Progenitor cell of endocrine pancreas (in vitro differentiated cells): ENCODE data around the gene CEP112. TPM values are rescaled to one million over a fixed set of nuclear protein-coding genes. Genes with fewer than 3 reads are reported as not detected.

ENCODE experiments used
- DNase-seq: peaks from one replicate; pipeline ENCODE4 v3.0.0; 2021; ENCODE audit warnings: low spot score; ENCODE audit not compliant: unreplicated experiment
- H3K27ac Mint-ChIP-seq: 2 replicates; pipeline ENCODE4 v1.8.0; 2021; ENCODE audit warnings: mild to moderate bottlenecking, moderate library complexity, mixed read lengths
- H3K27me3 Mint-ChIP-seq: 2 replicates; pipeline ENCODE4 v1.8.0; 2021; ENCODE audit warnings: mixed read lengths
- H3K36me3 Mint-ChIP-seq: 2 replicates; pipeline ENCODE4 v1.8.0; 2022; ENCODE audit warnings: mixed read lengths; ENCODE audit not compliant: insufficient read depth
- H3K4me1 Mint-ChIP-seq: 2 replicates; pipeline ENCODE4 v1.8.0; 2021; ENCODE audit warnings: low read depth, mixed read lengths
- H3K4me3 Mint-ChIP-seq: 2 replicates; pipeline ENCODE4 v1.8.0; 2021; ENCODE audit warnings: low read depth, mild to moderate bottlenecking, moderate library complexity, mixed read lengths
- H3K9me3 Mint-ChIP-seq: 2 replicates; pipeline ENCODE4 v1.8.0; 2021; ENCODE audit warnings: low read depth, mixed read lengths
- total RNA-seq: library from RNA; stranded (reverse); gene quantifications from 2 replicates; pipeline ENCODE4 v1.2.1, GENCODE V29; 2021
- TF ChIP-seq, protein P1 (sequence below): fragments of 200-600 bp; sonication (generic); IDR thresholded peaks from one replicate; pipeline ENCODE4 v1.5.0; 2021; ENCODE audit warnings: antibody characterized with exemption, mild to moderate bottlenecking; ENCODE audit not compliant: unreplicated experiment

The CEP112 gene
- total RNA-seq, 1 donor from 2014 or later, result 24.3 TPM

DNA sequence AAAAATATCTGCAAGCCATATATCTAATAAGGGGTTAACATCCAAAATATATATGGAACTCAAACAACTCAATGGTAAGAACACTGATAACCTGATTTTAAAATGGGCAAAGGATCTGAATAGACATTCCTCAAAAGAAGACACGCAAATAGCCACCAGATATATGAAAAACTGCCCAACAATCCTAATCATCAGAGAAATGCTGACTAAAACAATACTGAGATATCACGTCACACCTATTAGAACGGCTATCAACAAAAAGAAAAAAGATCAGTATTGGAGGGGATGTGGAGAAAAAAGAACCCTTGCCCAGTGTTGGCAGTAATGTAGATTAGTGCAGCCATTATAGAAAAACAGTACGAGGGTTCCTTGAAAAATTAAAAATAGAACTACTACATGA is 97.2 kb downstream of the CEP112 start:
- peaks cover 26% of the 10 kb centered on the region for H3K36me3 Mint-ChIP-seq
- no peak overlapping the region for H3K27ac Mint-ChIP-seq
- no peak overlapping the region for H3K4me3 Mint-ChIP-seq
- peaks cover 14% of the 10 kb centered on the region for H3K9me3 Mint-ChIP-seq
- H3K4me1 Mint-ChIP-seq, result peaks cover 2% of the 10 kb centered on the region
- TF ChIP-seq, protein P1, sequence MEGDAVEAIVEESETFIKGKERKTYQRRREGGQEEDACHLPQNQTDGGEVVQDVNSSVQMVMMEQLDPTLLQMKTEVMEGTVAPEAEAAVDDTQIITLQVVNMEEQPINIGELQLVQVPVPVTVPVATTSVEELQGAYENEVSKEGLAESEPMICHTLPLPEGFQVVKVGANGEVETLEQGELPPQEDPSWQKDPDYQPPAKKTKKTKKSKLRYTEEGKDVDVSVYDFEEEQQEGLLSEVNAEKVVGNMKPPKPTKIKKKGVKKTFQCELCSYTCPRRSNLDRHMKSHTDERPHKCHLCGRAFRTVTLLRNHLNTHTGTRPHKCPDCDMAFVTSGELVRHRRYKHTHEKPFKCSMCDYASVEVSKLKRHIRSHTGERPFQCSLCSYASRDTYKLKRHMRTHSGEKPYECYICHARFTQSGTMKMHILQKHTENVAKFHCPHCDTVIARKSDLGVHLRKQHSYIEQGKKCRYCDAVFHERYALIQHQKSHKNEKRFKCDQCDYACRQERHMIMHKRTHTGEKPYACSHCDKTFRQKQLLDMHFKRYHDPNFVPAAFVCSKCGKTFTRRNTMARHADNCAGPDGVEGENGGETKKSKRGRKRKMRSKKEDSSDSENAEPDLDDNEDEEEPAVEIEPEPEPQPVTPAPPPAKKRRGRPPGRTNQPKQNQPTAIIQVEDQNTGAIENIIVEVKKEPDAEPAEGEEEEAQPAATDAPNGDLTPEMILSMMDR, result no peak
- no peaks in the 10 kb centered on the region for H3K27me3 Mint-ChIP-seq
- no peak for DNase-seq

DNA sequence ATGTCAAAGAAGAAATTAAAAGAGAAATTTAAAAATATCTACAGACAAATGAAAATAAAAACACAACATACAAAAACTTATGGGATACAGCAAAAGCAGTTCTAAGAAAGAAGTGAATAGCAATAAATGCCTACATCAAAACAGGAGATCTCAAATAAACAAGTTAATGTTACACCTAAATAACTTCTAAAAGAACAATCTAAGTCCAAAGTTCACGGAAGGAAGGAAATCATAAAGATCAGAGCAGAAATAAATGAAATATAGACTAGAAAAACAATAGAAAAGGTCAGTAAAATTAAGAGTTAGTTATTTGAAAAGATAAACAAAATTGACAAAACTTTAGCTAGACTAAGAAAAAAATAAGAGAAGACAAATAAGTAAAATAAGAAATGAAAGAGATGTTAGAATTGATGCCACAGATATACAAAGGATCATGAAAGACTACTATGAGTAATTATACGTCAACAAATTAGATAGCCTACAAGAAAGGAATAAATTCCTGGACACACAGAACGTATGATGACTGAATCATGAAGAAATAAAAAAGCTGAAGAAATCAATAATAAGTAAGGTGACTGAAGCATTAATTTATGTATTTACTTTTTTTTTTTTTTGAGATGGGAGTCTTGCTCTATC is 100.4 kb downstream of the CEP112 start:
- no peak for DNase-seq
- Mint-ChIP-seq H3K9me3 (peaks cover 22% of the 10 kb centered on the region), H3K27me3 (no peaks in the 10 kb centered on the region), H3K4me3 (no peak overlapping the region), H3K27ac (no peak overlapping the region), H3K4me1 (peaks cover 2% of the 10 kb centered on the region), H3K36me3 (peaks cover 27% of the 10 kb centered on the region)
- TF ChIP-seq, protein P1, result no peak

DNA sequence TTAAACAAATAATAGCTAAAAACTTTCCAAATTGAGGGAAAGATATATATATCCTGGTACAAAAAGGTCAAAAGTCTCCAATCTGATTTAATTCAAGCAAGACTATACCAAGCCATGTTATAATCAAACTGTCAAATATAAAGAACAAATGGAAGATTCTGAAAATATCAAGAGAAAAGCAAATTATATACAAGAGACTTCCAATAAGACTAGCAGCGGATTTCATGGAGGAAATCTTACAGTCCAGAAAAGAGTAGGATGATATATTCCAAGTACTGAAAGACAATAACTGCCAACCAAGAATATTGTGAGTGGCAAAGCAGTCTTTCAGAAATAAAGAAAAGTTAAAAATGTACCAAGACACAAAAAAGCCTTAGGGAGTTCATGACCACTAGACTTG is 102.2 kb downstream of the CEP112 start:
- peaks cover 23% of the 10 kb centered on the region for H3K36me3 Mint-ChIP-seq
- TF ChIP-seq, protein P1, result no peak
- H3K4me3 Mint-ChIP-seq, result no peak overlapping the region

DNA sequence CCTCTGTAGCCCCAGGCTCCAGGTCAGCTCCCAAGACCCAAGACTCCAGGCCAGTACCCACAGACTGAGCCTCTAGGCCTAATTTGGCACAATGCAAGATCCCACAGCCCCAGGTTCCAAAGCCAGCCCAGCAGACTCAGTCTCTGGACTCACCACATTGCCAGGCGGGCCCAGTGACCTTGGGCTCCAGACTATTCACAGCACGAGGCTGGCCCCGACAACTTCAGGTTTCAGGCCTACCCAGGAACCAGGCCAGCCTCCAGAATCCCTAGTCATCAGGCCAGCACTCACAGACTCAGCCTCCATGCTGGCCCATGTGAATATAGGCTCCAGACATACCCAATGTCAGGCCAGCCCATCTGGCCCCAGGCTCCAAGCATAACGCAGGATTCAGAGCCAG is 103.8 kb downstream of the CEP112 start:
- TF ChIP-seq, protein P1, result no peak
- Mint-ChIP-seq H3K27me3 (no peaks in the 10 kb centered on the region), H3K4me3 (no peak overlapping the region), H3K9me3 (peaks cover 26% of the 10 kb centered on the region), H3K27ac (no peak overlapping the region), H3K4me1 (peaks cover 2% of the 10 kb centered on the region), H3K36me3 (peaks cover 20% of the 10 kb centered on the region)
- no peak for DNase-seq

More for the DNA sequence above, 102.2 kb downstream of the CEP112 start:
- Mint-ChIP-seq H3K27me3 (no peaks in the 10 kb centered on the region), H3K27ac (no peak overlapping the region), H3K4me1 (peaks cover 2% of the 10 kb centered on the region), H3K9me3 (peaks cover 19% of the 10 kb centered on the region)
- DNase-seq, result no peak

DNA sequence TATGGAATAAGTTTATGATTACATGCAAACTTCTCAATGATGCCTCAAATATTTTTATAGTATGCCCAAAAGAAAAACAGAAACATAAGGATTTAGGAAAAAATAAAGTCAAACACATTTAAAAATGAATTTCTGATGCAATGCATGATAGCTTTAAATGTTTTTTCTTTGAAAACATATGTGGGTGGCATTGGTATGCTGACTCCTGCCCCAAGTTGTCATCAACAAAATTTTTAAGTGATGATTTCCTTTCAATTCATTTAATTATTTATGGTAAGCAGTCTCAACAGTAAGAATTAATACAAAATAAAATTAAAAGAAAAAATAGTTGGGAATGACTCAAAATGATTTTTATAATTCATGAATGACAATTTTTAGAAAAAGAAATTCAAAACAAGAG is 104.9 kb downstream of the CEP112 start:
- H3K4me3 Mint-ChIP-seq, result no peak overlapping the region
- no peak for DNase-seq
- TF ChIP-seq, protein P1, result no peak
- H3K27ac Mint-ChIP-seq, result no peak overlapping the region
- peaks cover 19% of the 10 kb centered on the region for H3K36me3 Mint-ChIP-seq
- peaks cover 24% of the 10 kb centered on the region for H3K9me3 Mint-ChIP-seq
- H3K27me3 Mint-ChIP-seq, result no peaks in the 10 kb centered on the region
- H3K4me1 Mint-ChIP-seq, result peaks cover 2% of the 10 kb centered on the region
